Testis (tissue), 3 donors: ENCODE measurements around the gene RNF220. TPM values are rescaled to one million over a fixed set of nuclear protein-coding genes. Genes with fewer than 3 reads are reported as not detected.

ENCODE experiments used
- DNase-seq: peaks from one replicate; pipeline ENCODE4 v3.0.0-alpha.2; 2019
- H3K27ac ChIP-seq, 2 donors: fragments of 200-600 bp; sonication (generic); one replicate each; pipeline ENCODE4 v1.5.1; 2019
- H3K27me3 ChIP-seq: fragments of 200-600 bp; sonication (generic); one replicate; pipeline ENCODE4 v1.5.1; 2019
- H3K36me3 ChIP-seq: fragments of 200-600 bp; sonication (generic); one replicate; pipeline ENCODE4 v1.5.1; 2017; ENCODE audit warnings: low read depth; ENCODE audit errors: missing control alignments
- H3K4me1 ChIP-seq: fragments of 200-600 bp; sonication (generic); one replicate; pipeline ENCODE4 v1.5.1; 2019
- H3K4me3 ChIP-seq, 2 donors: fragments of 200-600 bp; sonication (generic); one replicate each; pipeline ENCODE4 v1.5.1; 2017 to 2019
- H3K9me3 ChIP-seq: fragments of 200-600 bp; sonication (generic); one replicate; pipeline ENCODE4 v1.5.1; 2017
- POLR2A ChIP-seq: fragments of 450-650 bp; IDR thresholded peaks from one replicate; pipeline ENCODE4 v1.6.1; 2017; ENCODE audit warnings: antibody characterized with exemption, mild to moderate bottlenecking, moderate library complexity
- WGBS, 2 donors: methylation state at CpG; one replicate each; pipeline ENCODE4 v1.1.5; 2018; 5-methylcytosine and 5-hydroxymethylcytosine counted together
- intact Hi-C: fragments of 100-400 bp; cut with DNase I; formaldehyde crosslinking; loops from one replicate; pipeline ENCODE4 v1.15.1; 2023; ENCODE audit warnings: low total_unique reads
- polyA plus RNA-seq: library from polyadenylated mRNA; stranded (reverse); fragments of 350-450 nt; fragmentation: Illumina TruSeq; extraction: RNeasy Lipid Tissue Mini Kit (QIAGEN cat#74804); gene quantifications from one replicate; pipeline ENCODE4 v1.2.3, GENCODE V29; 2014; ENCODE audit warnings: low read depth, low replicate concordance; ENCODE audit not compliant: insufficient read depth
- total RNA-seq, 2 donors: library from RNA; depleted of rRNA; stranded (reverse); fragments of >200 nt; gene quantifications; one replicate each; pipeline ENCODE4 v1.2.3, GENCODE V29; 2016
- TF ChIP-seq, protein P1 (sequence below), 3 experiments: fragments of 450-650 bp in 2 of 3; fragments of 200-600 bp in 1 of 3; sonication (generic) in 1 of 3; IDR thresholded peaks; one replicate each; pipeline ENCODE4 v1.5.1; 2016 to 2019; ENCODE audit warnings: antibody characterized with exemption in 3 of 3, mild to moderate bottlenecking in 2 of 3, moderate library complexity in 1 of 3

RNF220 gene
- total and polyA plus RNA-seq, 3 donors from 2014 or later: 99.3 to 148 (median 126) TPM

- Histone ChIP-seq H3K27me3 (no peaks in the 10 kb centered on the region), H3K9me3 (no peaks in the 10 kb centered on the region), H3K27ac (no peak overlapping the region), H3K4me1 (peaks cover 7% of the 10 kb centered on the region), H3K36me3 (no peaks in the 10 kb centered on the region), H3K4me3 (no peak overlapping the region)
- intact Hi-C loops: no loop called here
- TF ChIP-seq, protein P1, sequence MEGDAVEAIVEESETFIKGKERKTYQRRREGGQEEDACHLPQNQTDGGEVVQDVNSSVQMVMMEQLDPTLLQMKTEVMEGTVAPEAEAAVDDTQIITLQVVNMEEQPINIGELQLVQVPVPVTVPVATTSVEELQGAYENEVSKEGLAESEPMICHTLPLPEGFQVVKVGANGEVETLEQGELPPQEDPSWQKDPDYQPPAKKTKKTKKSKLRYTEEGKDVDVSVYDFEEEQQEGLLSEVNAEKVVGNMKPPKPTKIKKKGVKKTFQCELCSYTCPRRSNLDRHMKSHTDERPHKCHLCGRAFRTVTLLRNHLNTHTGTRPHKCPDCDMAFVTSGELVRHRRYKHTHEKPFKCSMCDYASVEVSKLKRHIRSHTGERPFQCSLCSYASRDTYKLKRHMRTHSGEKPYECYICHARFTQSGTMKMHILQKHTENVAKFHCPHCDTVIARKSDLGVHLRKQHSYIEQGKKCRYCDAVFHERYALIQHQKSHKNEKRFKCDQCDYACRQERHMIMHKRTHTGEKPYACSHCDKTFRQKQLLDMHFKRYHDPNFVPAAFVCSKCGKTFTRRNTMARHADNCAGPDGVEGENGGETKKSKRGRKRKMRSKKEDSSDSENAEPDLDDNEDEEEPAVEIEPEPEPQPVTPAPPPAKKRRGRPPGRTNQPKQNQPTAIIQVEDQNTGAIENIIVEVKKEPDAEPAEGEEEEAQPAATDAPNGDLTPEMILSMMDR (IDR thresholded peaks at IDR 0.05): no peak
- no peak for TF ChIP-seq POLR2A
- DNase-seq: no peak
- WGBS, 2 donors: 93 to 94% methylated on average over 2 of the region's 2 CpGs
These were observed 273.1 kb downstream of the RNF220 start for GRCh38 chr1:44678120-44678519.

- WGBS, 2 donors: 83 to 94% methylated on average over 4 of the region's 4 CpGs
- Histone ChIP-seq H3K36me3 (no peaks in the 10 kb centered on the region), H3K4me3 (no peak overlapping the region), H3K9me3 (no peaks in the 10 kb centered on the region), H3K4me1 (peaks cover 7% of the 10 kb centered on the region), H3K27ac (no peak overlapping the region), H3K27me3 (no peaks in the 10 kb centered on the region)
- no peak for DNase-seq
- intact Hi-C loops: no loop called here
- no peak for TF ChIP-seq POLR2A
- TF ChIP-seq, protein P1 (IDR thresholded peaks at IDR 0.05): no peak
These were observed 273.6 kb downstream of the RNF220 start for GRCh38 chr1:44678626-44679025.

- H3K4me3 ChIP-seq: no peak overlapping the region
- DNase-seq: no peak
- no peaks in the 10 kb centered on the region for H3K27me3 ChIP-seq
- H3K27ac ChIP-seq: no peak overlapping the region
- H3K9me3 ChIP-seq: no peaks in the 10 kb centered on the region
- no peaks in the 10 kb centered on the region for H3K36me3 ChIP-seq
- 88 to 93% methylated on average over 5 of the region's 5 CpGs for WGBS, 2 donors
- TF ChIP-seq, protein P1 (IDR thresholded peaks at IDR 0.05): no peak
- TF ChIP-seq POLR2A: no peak
- H3K4me1 ChIP-seq: peaks cover 7% of the 10 kb centered on the region
- intact Hi-C loops: no loop called here
These were observed 274.4 kb downstream of the RNF220 start for GRCh38 chr1:44679468-44679867.

DNA sequence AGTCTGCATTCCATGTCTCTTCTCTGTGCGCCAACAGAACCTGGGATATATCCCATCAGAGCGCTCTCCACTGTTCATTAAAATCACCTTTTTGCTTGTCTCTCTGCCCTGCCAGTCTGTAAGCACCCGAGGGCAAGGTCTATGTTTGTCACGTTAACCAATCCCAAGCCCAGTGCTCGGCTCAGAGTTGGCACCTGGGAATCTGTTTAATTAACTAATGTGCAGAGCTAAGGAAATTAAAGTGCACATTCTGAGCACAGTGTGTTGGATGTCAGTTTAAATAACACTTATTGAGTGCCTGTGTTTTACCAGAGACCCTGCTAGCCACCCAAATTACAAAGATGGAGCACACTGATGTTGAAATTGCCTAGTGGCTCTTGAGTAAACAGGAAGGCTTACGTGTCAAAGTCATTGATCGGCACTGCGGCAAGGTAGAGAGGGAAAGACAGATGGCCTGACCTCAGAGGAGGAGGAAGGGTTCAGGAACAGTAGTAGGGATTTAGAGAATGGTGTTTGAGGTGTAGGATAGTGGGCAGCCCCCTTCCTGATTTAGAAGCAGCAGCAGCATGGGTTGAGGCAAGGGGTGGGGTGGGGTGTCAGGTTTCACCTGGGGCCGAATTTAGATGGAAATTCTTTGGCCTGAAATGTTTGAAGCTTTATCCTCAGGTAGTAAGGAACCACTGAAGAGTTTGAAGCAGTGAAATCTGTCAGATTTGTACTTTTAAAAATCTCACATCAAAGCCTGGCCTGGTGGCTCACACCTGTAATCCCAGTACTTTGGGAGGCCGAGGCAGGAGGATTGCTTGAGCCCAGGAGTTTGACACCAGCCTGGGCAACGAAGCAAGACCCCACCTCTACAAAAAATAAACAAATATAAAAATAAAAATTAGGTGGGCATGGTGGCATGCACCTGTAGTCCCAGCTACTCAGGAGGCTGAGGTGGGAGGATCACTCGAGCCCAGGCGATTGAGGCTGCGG, 277.1 kb downstream of the RNF220 start:
- H3K4me1 ChIP-seq: no peaks in the 10 kb centered on the region
- 87 to 90% methylated on average over 14 of the region's 14 CpGs for WGBS, 2 donors
- H3K4me3 ChIP-seq: no peak overlapping the region
- no peaks in the 10 kb centered on the region for H3K27me3 ChIP-seq
- H3K27ac ChIP-seq: no peak overlapping the region
- no peaks in the 10 kb centered on the region for H3K36me3 ChIP-seq
- intact Hi-C loops: no loop called here
- no peak for DNase-seq
- TF ChIP-seq, protein P1 (IDR thresholded peaks at IDR 0.05): no peak
- no peak for TF ChIP-seq POLR2A
- H3K9me3 ChIP-seq: no peaks in the 10 kb centered on the region
